Hepatocyte (in vitro differentiated cells): ENCODE measurements around the gene NELFCD. TPM values are rescaled to one million over a fixed set of nuclear protein-coding genes. Genes with fewer than 3 reads are reported as not detected.

Source experiments
- DNase-seq: peaks from one replicate; pipeline ENCODE4 v3.0.0-alpha.2; 2016; ENCODE audit warnings: low spot score
- H2AFZ ChIP-seq: fragments of 200-600 bp; sonication (generic); 2 replicates; pipeline ENCODE4 v1.6.0; 2016; ENCODE audit warnings: antibody characterized with exemption, mild to moderate bottlenecking
- H3K27ac ChIP-seq: fragments of 200-600 bp; sonication (generic); 2 replicates; pipeline ENCODE4 v1.5.1; 2016; ENCODE audit warnings: mild to moderate bottlenecking
- H3K27me3 ChIP-seq: fragments of 200-600 bp; sonication (generic); 2 replicates; pipeline ENCODE4 v1.6.1; 2016
- H3K36me3 ChIP-seq: fragments of 200-600 bp; sonication (generic); replicated peaks from 2 replicates; pipeline ENCODE4 v1.5.1; 2016; ENCODE audit warnings: low read depth; ENCODE audit not compliant: insufficient read depth
- H3K4me1 ChIP-seq: fragments of 200-600 bp; sonication (generic); 2 replicates; pipeline ENCODE4 v1.5.1; 2016; ENCODE audit warnings: mild to moderate bottlenecking, moderate library complexity; ENCODE audit not compliant: insufficient read depth
- H3K4me2 ChIP-seq: fragments of 200-600 bp; sonication (generic); 2 replicates; pipeline ENCODE4 v1.6.0; 2016
- H3K4me3 ChIP-seq: fragments of 200-600 bp; sonication (generic); 2 replicates; pipeline ENCODE4 v1.5.1; 2016; ENCODE audit warnings: mild to moderate bottlenecking
- H3K79me2 ChIP-seq: fragments of 200-600 bp; sonication (generic); 2 replicates; pipeline ENCODE4 v1.6.0; 2017; ENCODE audit warnings: mild to moderate bottlenecking
- H3K9me2 ChIP-seq: fragments of 200-600 bp; sonication (generic); replicated peaks from 2 replicates; pipeline ENCODE4 v1.6.0; 2017; ENCODE audit warnings: mild to moderate bottlenecking; ENCODE audit not compliant: insufficient read depth
- H3K9me3 ChIP-seq: fragments of 200-600 bp; sonication (generic); 2 replicates; pipeline ENCODE4 v1.5.1; 2016; ENCODE audit warnings: low read depth, mild to moderate bottlenecking
- H4K20me1 ChIP-seq: fragments of 200-600 bp; sonication (generic); 2 replicates; pipeline ENCODE4 v1.6.0; 2016; ENCODE audit warnings: mild to moderate bottlenecking; ENCODE audit not compliant: insufficient read depth, poor library complexity, severe bottlenecking
- CTCF ChIP-seq: fragments of 200-600 bp; sonication (generic); IDR thresholded peaks from 2 replicates; pipeline ENCODE4 v1.5.1; 2016; ENCODE audit warnings: antibody characterized with exemption, mild to moderate bottlenecking; ENCODE audit not compliant: poor library complexity
- EZH2 ChIP-seq: fragments of 200-600 bp; sonication (generic); IDR thresholded peaks from 2 replicates; pipeline ENCODE4 v1.6.1; 2016; ENCODE audit warnings: antibody characterized with exemption, mild to moderate bottlenecking, borderline replicate concordance
- EZH2phosphoT487 ChIP-seq: fragments of 200-600 bp; sonication (generic); IDR thresholded peaks from one replicate; pipeline ENCODE4 v1.6.1; 2018; ENCODE audit warnings: antibody characterized with exemption, mild to moderate bottlenecking, low read depth, moderate library complexity; ENCODE audit not compliant: unreplicated experiment, severe bottlenecking
- WGBS: methylation state at CpG from one replicate; pipeline ENCODE4 v1.1.6; 2016; ENCODE audit warnings: low lambda C conversion rate; ENCODE audit errors: missing lambda C conversion rate; 5-methylcytosine and 5-hydroxymethylcytosine counted together
- polyA plus RNA-seq: library from polyadenylated mRNA; unstranded; fragments of >200 nt; fragmentation: Nextera tagmentation; extraction: Ambion mirVana; gene quantifications from 2 replicates; pipeline ENCODE4 v1.2.1, GENCODE V29; 2016
- total RNA-seq: library from RNA; depleted of rRNA; stranded (reverse); fragments of >200 nt; gene quantifications from 2 replicates; pipeline ENCODE4 v1.2.3, GENCODE V29; 2014

The NELFCD gene
- total and polyA plus RNA-seq, 2 experiments from 2014 or later: 48.3 to 64.0 TPM

- TF ChIP-seq CTCF (no peak), EZH2phosphoT487 (no peak), EZH2 (no peak)
- DNase-seq: no peak
- H3K4me3 ChIP-seq: no peak overlapping the region
- H4K20me1 ChIP-seq: no peaks in the 10 kb centered on the region
- H3K79me2 ChIP-seq: no peaks in the 10 kb centered on the region
- WGBS: 96% methylated on average over 3 of the region's 3 CpGs
- no peak overlapping the region for H2AFZ ChIP-seq
- H3K27me3 ChIP-seq: no peaks in the 10 kb centered on the region
- H3K36me3 ChIP-seq: no peaks in the 10 kb centered on the region
- H3K9me3 ChIP-seq: no peaks in the 10 kb centered on the region
- peaks cover 4% of the 10 kb centered on the region for H3K4me1 ChIP-seq
- H3K9me2 ChIP-seq: no peaks in the 10 kb centered on the region
- H3K27ac ChIP-seq: no peak overlapping the region
- no peak overlapping the region for H3K4me2 ChIP-seq
Measured at GRCh38 chr20:59000326-59000725, 19.3 kb downstream of the NELFCD start.

- H2AFZ ChIP-seq: no peak overlapping the region
- H3K27ac ChIP-seq: no peak overlapping the region
- H3K79me2 ChIP-seq: peaks cover 5% of the 10 kb centered on the region
- no peaks in the 10 kb centered on the region for H3K27me3 ChIP-seq
- H4K20me1 ChIP-seq: no peaks in the 10 kb centered on the region
- 93% methylated on average over 13 of the region's 13 CpGs for WGBS
- H3K4me1 ChIP-seq: peaks cover 3% of the 10 kb centered on the region
- H3K9me3 ChIP-seq: no peaks in the 10 kb centered on the region
- no peak overlapping the region for H3K4me2 ChIP-seq
- TF ChIP-seq CTCF (no peak), EZH2 (no peak), EZH2phosphoT487 (no peak)
- DNase-seq: no peak
- no peaks in the 10 kb centered on the region for H3K36me3 ChIP-seq
- H3K4me3 ChIP-seq: no peak overlapping the region
- no peaks in the 10 kb centered on the region for H3K9me2 ChIP-seq
Measured at GRCh38 chr20:59001068-59001448, 20.0 kb downstream of the NELFCD start.

GRCh38 chr20:59001449-59002171, 20.6 kb downstream of the NELFCD start:
- no peaks in the 10 kb centered on the region for H4K20me1 ChIP-seq
- H2AFZ ChIP-seq: no peak overlapping the region
- TF ChIP-seq CTCF (no peak), EZH2phosphoT487 (no peak), EZH2 (no peak)
- no peaks in the 10 kb centered on the region for H3K9me2 ChIP-seq
- no peak overlapping the region for H3K4me3 ChIP-seq
- no peaks in the 10 kb centered on the region for H3K27me3 ChIP-seq
- WGBS: 95% methylated on average over 27 of the region's 27 CpGs
- H3K4me2 ChIP-seq: no peak overlapping the region
- peaks cover 9% of the 10 kb centered on the region for H3K4me1 ChIP-seq
- no peak for DNase-seq
- no peaks in the 10 kb centered on the region for H3K9me3 ChIP-seq
- no peaks in the 10 kb centered on the region for H3K36me3 ChIP-seq
- H3K79me2 ChIP-seq: peaks cover 10% of the 10 kb centered on the region
- no peak overlapping the region for H3K27ac ChIP-seq
